IMR-90 (cell line): ENCODE measurements around the gene GABRR3. TPM values are rescaled to one million over a fixed set of nuclear protein-coding genes. Genes with fewer than 3 reads are reported as not detected.

ENCODE experiments used
- ATAC-seq: fragments of 200-7000 bp; cut with Tn5 transposase; 2 replicates; pipeline ENCODE4 v1.9.1; 2020; ENCODE audit warnings: low read depth, mild to moderate bottlenecking, moderate library complexity
- BruUV-seq: library from RNA; stranded (reverse); fragments of 400-500 nt; replicated peaks from 2 replicates; lab custom pipeline; 2021; lab: Mats Ljungman, UMichigan
- CTCF ChIA-PET: fragments of 300-600 bp; formaldehyde crosslinking; extraction: SDS; loops from one replicate; lab custom pipeline; 2021; ENCODE audit warnings: antibody characterized with exemption; lab: Yijun Ruan, JAX
- POLR2A ChIA-PET: fragments of 300-600 bp; sonication (Branson Sonifier 250); formaldehyde crosslinking; loops from one replicate; lab custom pipeline; 2022; ENCODE audit warnings: antibody characterized with exemption; ENCODE audit not compliant: unreplicated experiment; lab: Charles Lee
- DNase-seq: peaks from one replicate; pipeline ENCODE4 v3.0.0; 2013
- H2AFZ ChIP-seq: replicated peaks from 2 replicates; pipeline ENCODE3; 2013; ENCODE audit warnings: low read length, mild to moderate bottlenecking; ENCODE audit not compliant: poor library complexity
- H2AK5ac ChIP-seq: 2 replicates; pipeline ENCODE4 v1.6.1; 2013; ENCODE audit warnings: low read depth, low read length, inconsistent platforms
- H2AK9ac ChIP-seq: replicated peaks from 2 replicates; pipeline ENCODE3; 2013; ENCODE audit warnings: mild to moderate bottlenecking, low read depth, low read length, moderate library complexity; ENCODE audit not compliant: poor library complexity
- H2BK120ac ChIP-seq: 2 replicates; pipeline ENCODE4 v1.6.1; 2013; ENCODE audit warnings: low read depth, low read length, inconsistent platforms
- H2BK15ac ChIP-seq: 3 replicates; pipeline ENCODE4 v1.6.1; 2013; ENCODE audit warnings: low read depth, low read length, inconsistent platforms
- H2BK20ac ChIP-seq: 2 replicates; pipeline ENCODE4 v1.6.1; 2013; ENCODE audit warnings: low read depth, mild to moderate bottlenecking, inconsistent platforms, low read length, moderate library complexity
- H2BK5ac ChIP-seq: 2 replicates; pipeline ENCODE4 v1.6.1; 2013; ENCODE audit warnings: mild to moderate bottlenecking, low read depth, low read length, inconsistent platforms; ENCODE audit not compliant: poor library complexity, severe bottlenecking
- H3K14ac ChIP-seq: replicated peaks from 2 replicates; pipeline ENCODE4 v1.6.1; 2013; ENCODE audit warnings: low read depth, low read length, inconsistent platforms
- H3K18ac ChIP-seq: 2 replicates; pipeline ENCODE4 v1.6.1; 2013; ENCODE audit warnings: low read depth, low read length, control low read depth
- H3K23ac ChIP-seq: 2 replicates; pipeline ENCODE4 v1.6.1; 2013; ENCODE audit warnings: low read depth, low read length, inconsistent platforms
- H3K27ac ChIP-seq: 2 replicates; pipeline ENCODE4 v1.5.1; 2013; ENCODE audit warnings: mild to moderate bottlenecking, control low read depth, low read length; ENCODE audit not compliant: insufficient read depth
- H3K27me3 ChIP-seq: 2 replicates; pipeline ENCODE4 v1.6.1; 2013; ENCODE audit warnings: low read length; ENCODE audit not compliant: control insufficient read depth, insufficient read depth
- H3K36me3 ChIP-seq: 2 replicates; pipeline ENCODE4 v1.6.1; 2013; ENCODE audit warnings: low read length, mixed read lengths; ENCODE audit not compliant: control insufficient read depth, insufficient read depth
- H3K4ac ChIP-seq: 2 replicates; pipeline ENCODE4 v1.6.1; 2013; ENCODE audit warnings: low read depth, low read length, inconsistent platforms
- H3K4me1 ChIP-seq: 2 replicates; pipeline ENCODE4 v1.6.1; 2013; ENCODE audit warnings: low read length, mixed read lengths; ENCODE audit not compliant: control insufficient read depth, insufficient read depth
- H3K4me2 ChIP-seq: 2 replicates; pipeline ENCODE4 v1.6.1; 2013; ENCODE audit warnings: low read depth, mild to moderate bottlenecking, control low read depth, low read length, moderate library complexity
- H3K4me3 ChIP-seq: 2 replicates; pipeline ENCODE4 v1.5.1; 2013; ENCODE audit warnings: low read depth, mild to moderate bottlenecking, control low read depth, low read length, moderate library complexity; ENCODE audit not compliant: insufficient read depth
- H3K56ac ChIP-seq: 2 replicates; pipeline ENCODE4 v1.6.1; 2013; ENCODE audit warnings: low read length, inconsistent platforms; ENCODE audit not compliant: insufficient read depth; ENCODE audit errors: extremely low read depth
- H3K79me1 ChIP-seq, 2 experiments: 2 replicates each; pipeline ENCODE4 v1.6.1; 2013; ENCODE audit warnings: low read length in 2 of 2, inconsistent platforms in 1 of 2, low read depth in 1 of 2
- H3K9ac ChIP-seq: 2 replicates; pipeline ENCODE4 v1.6.1; 2013; ENCODE audit warnings: low read depth, low read length, control low read depth
- H3K9me1 ChIP-seq: 2 replicates; pipeline ENCODE4 v1.6.1; 2013; ENCODE audit warnings: low read length, inconsistent platforms; ENCODE audit not compliant: insufficient read depth
- H3K9me3 ChIP-seq: 2 replicates; pipeline ENCODE4 v1.6.1; 2013; ENCODE audit warnings: low read length; ENCODE audit not compliant: control insufficient read depth, insufficient read depth
- H4K20me1 ChIP-seq: 2 replicates; pipeline ENCODE4 v1.6.1; 2013; ENCODE audit warnings: low read length, inconsistent platforms; ENCODE audit not compliant: insufficient read depth
- H4K5ac ChIP-seq: 2 replicates; pipeline ENCODE4 v1.6.1; 2013; ENCODE audit warnings: mild to moderate bottlenecking, low read depth, low read length, control low read depth
- H4K8ac ChIP-seq, 2 experiments: 2 replicates each; pipeline ENCODE4 v1.6.1; 2013; ENCODE audit warnings: low read depth in 2 of 2, low read length in 2 of 2, control low read depth in 1 of 2, inconsistent platforms in 1 of 2
- H4K91ac ChIP-seq: 2 replicates; pipeline ENCODE4 v1.6.1; 2013; ENCODE audit warnings: low read depth, low read length, inconsistent platforms; ENCODE audit not compliant: insufficient read depth
- BHLHE40 ChIP-seq: fragments of 150-350 bp; IDR thresholded peaks from 2 replicates; pipeline ENCODE4 v1.6.1; 2016; ENCODE audit warnings: mild to moderate bottlenecking, low read depth, low read length
- CEBPB ChIP-seq: IDR thresholded peaks from 2 replicates; pipeline ENCODE4 v1.6.1; 2012; ENCODE audit warnings: low read depth, low read length, improper control_type of control experiment
- CHD1 ChIP-seq: IDR thresholded peaks from 2 replicates; pipeline ENCODE4 v1.6.1; 2012; ENCODE audit warnings: low read depth, low read length, improper control_type of control experiment
- ELK1 ChIP-seq: fragments of 150-350 bp; IDR thresholded peaks from 2 replicates; pipeline ENCODE4 v1.6.1; 2016; ENCODE audit warnings: low read depth, mild to moderate bottlenecking, low read length, moderate library complexity, borderline replicate concordance
- FOS ChIP-seq: fragments of 150-350 bp; IDR thresholded peaks from 2 replicates; pipeline ENCODE4 v1.6.1; 2016; ENCODE audit warnings: low read depth, low read length
- MAFK ChIP-seq: IDR thresholded peaks from 2 replicates; pipeline ENCODE4 v1.6.1; 2012; ENCODE audit warnings: low read depth, low read length, improper control_type of control experiment
- MAZ ChIP-seq: IDR thresholded peaks from 2 replicates; pipeline ENCODE4 v1.6.1; 2012; ENCODE audit warnings: low read depth, mild to moderate bottlenecking, low read length, improper control_type of control experiment, moderate library complexity, borderline replicate concordance
- MXI1 ChIP-seq: IDR thresholded peaks from 2 replicates; pipeline ENCODE4 v1.6.1; 2012; ENCODE audit warnings: low read depth, mild to moderate bottlenecking, low read length, moderate library complexity, borderline replicate concordance
- NFE2L2 ChIP-seq: fragments of 150-350 bp; IDR thresholded peaks from 2 replicates; pipeline ENCODE4 v1.6.1; 2016; ENCODE audit warnings: low read depth, mild to moderate bottlenecking, low read length
- POLR2A ChIP-seq: IDR thresholded peaks from 2 replicates; pipeline ENCODE4 v1.6.1; 2012; ENCODE audit warnings: mild to moderate bottlenecking, low read depth, low read length
- RAD21 ChIP-seq: IDR thresholded peaks from 2 replicates; pipeline ENCODE4 v1.6.1; 2012; ENCODE audit warnings: low read length, improper control_type of control experiment
- RCOR1 ChIP-seq: IDR thresholded peaks from 2 replicates; pipeline ENCODE4 v1.6.1; 2012; ENCODE audit warnings: mild to moderate bottlenecking, low read length, improper control_type of control experiment; ENCODE audit not compliant: insufficient replicate concordance
- RFX5 ChIP-seq: IDR thresholded peaks from 2 replicates; pipeline ENCODE4 v1.8.0; 2012; ENCODE audit warnings: low read depth, mild to moderate bottlenecking, low read length, moderate library complexity
- SMC3 ChIP-seq: fragments of 150-350 bp; IDR thresholded peaks from 2 replicates; pipeline ENCODE4 v1.6.1; 2016; ENCODE audit warnings: low read depth, mild to moderate bottlenecking, antibody characterized with exemption, low read length, moderate library complexity
- WGBS, 2 experiments: methylation state at CpG; one replicate each; pipeline versions ENCODE4 v1.1.5 to v1.1.7; 2013; ENCODE audit warnings: missing lambda C conversion rate in 2 of 2; ENCODE audit not compliant: insufficient read length in 1 of 2; ENCODE audit errors: extremely low coverage in 2 of 2; 5-methylcytosine and 5-hydroxymethylcytosine counted together
- dilution Hi-C: fragments of 300-500 bp; cut with HindIII; formaldehyde crosslinking; loops from one replicate; pipeline ENCODE4 v1.14.3; 2018; ENCODE audit warnings: low sequenced_read_pairs; ENCODE audit not compliant: unreplicated experiment
- in situ Hi-C: fragments of 300-500 bp; cut with MboI; formaldehyde crosslinking; loops from 3 replicates; pipeline ENCODE4 v1.14.3; 2019; ENCODE audit warnings: low sequenced_read_pairs, inconsistent platforms, mixed read lengths
- intact Hi-C: fragments of 100-400 bp; cut with micrococcal nuclease; formaldehyde crosslinking; loops from 2 replicates; pipeline ENCODE4 v1.10.0; 2022
- polyA plus RNA-seq, 3 experiments: library from polyadenylated mRNA; depleted of rRNA; stranded (reverse); fragments of >200 nt; gene quantifications; 2 replicates each; pipeline ENCODE4 v1.2.3, GENCODE V29; 2012; ENCODE audit warnings: low replicate concordance in 1 of 3
- total RNA-seq: library from RNA; depleted of rRNA; stranded (reverse); fragments of >200 nt; gene quantifications from 2 replicates; pipeline ENCODE4 v1.2.3, GENCODE V29; 2012
- TF ChIP-seq, protein P1 (sequence below): conservative IDR thresholded peaks from 2 replicates; pipeline ENCODE4 v1.5.1; 2012; ENCODE audit warnings: mild to moderate bottlenecking, low read depth, low read length, improper control_type of control experiment
- TF ChIP-seq, protein P2 (sequence below): fragments of 150-350 bp; IDR thresholded peaks from 2 replicates; pipeline ENCODE4 v1.6.1; 2017; ENCODE audit warnings: mild to moderate bottlenecking, antibody characterized with exemption, low read length, low read depth

GABRR3 gene
- total and polyA plus RNA-seq, 2 of the 4 experiments (the other 2 are of a cell fraction) = not detected

GRCh38 chr3:98029083-98029482 lies 6.0 kb downstream of the GABRR3 start:
- H4K91ac ChIP-seq = no peak overlapping the region
- H3K4me3 ChIP-seq = no peak overlapping the region
- no peak overlapping the region for H2BK15ac ChIP-seq
- dilution Hi-C loops (loop anchor here (25.0 kb wide), 1 partner anchor 308 kb away; no protein-coding TSS in a partner anchor), intact Hi-C loops (no loop called here), in situ Hi-C loops (no loop called here)
- no peak overlapping the region for H3K4me2 ChIP-seq
- POLR2A ChIA-PET = no interaction called here
- no peaks in the 10 kb centered on the region for H3K9me1 ChIP-seq
- H3K14ac ChIP-seq = no peak overlapping the region
- no peaks in the 10 kb centered on the region for H3K79me1 ChIP-seq
- H2AK5ac ChIP-seq = no peak overlapping the region
- no peak overlapping the region for H2BK120ac ChIP-seq
- TF ChIP-seq RFX5 (no peak), NFE2L2 (no peak), MXI1 (no peak), RCOR1 (no peak), CHD1 (no peak), SMC3 (no peak), MAZ (no peak), MAFK (no peak), ELK1 (no peak), CEBPB (no peak), FOS (no peak), POLR2A (no peak), BHLHE40 (no peak), RAD21 (no peak)
- TF ChIP-seq, protein P1, sequence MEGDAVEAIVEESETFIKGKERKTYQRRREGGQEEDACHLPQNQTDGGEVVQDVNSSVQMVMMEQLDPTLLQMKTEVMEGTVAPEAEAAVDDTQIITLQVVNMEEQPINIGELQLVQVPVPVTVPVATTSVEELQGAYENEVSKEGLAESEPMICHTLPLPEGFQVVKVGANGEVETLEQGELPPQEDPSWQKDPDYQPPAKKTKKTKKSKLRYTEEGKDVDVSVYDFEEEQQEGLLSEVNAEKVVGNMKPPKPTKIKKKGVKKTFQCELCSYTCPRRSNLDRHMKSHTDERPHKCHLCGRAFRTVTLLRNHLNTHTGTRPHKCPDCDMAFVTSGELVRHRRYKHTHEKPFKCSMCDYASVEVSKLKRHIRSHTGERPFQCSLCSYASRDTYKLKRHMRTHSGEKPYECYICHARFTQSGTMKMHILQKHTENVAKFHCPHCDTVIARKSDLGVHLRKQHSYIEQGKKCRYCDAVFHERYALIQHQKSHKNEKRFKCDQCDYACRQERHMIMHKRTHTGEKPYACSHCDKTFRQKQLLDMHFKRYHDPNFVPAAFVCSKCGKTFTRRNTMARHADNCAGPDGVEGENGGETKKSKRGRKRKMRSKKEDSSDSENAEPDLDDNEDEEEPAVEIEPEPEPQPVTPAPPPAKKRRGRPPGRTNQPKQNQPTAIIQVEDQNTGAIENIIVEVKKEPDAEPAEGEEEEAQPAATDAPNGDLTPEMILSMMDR = no peak
- TF ChIP-seq, protein P2, sequence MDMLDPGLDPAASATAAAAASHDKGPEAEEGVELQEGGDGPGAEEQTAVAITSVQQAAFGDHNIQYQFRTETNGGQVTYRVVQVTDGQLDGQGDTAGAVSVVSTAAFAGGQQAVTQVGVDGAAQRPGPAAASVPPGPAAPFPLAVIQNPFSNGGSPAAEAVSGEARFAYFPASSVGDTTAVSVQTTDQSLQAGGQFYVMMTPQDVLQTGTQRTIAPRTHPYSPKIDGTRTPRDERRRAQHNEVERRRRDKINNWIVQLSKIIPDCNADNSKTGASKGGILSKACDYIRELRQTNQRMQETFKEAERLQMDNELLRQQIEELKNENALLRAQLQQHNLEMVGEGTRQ = no peak
- no peak overlapping the region for H2BK5ac ChIP-seq
- no peaks in the 10 kb centered on the region for H3K36me3 ChIP-seq
- H3K9me3 ChIP-seq = no peaks in the 10 kb centered on the region
- H2BK20ac ChIP-seq = no peak overlapping the region
- no peaks in the 10 kb centered on the region for H4K20me1 ChIP-seq
- no CpG with 5 or more reads among the region's 2 CpGs for WGBS, 2 experiments
- H3K23ac ChIP-seq = no peak overlapping the region
- no peak overlapping the region for H2AK9ac ChIP-seq
- no peak overlapping the region for H3K18ac ChIP-seq
- CTCF ChIA-PET = no interaction called here
- no peaks in the 10 kb centered on the region for H3K4me1 ChIP-seq
- BruUV-seq = no TSS peak
- no peak overlapping the region for H3K27ac ChIP-seq
- no peak overlapping the region for H3K9ac ChIP-seq
- H3K56ac ChIP-seq = no peak overlapping the region
- DNase-seq = no peak
- no peak for ATAC-seq
- no peak overlapping the region for H4K8ac ChIP-seq
- no peak overlapping the region for H4K5ac ChIP-seq
- H2AFZ ChIP-seq = no peak overlapping the region
- peaks cover 6% of the 10 kb centered on the region; the same call in 1 of the 2 replicates for H3K27me3 ChIP-seq
- no peak overlapping the region for H3K4ac ChIP-seq
